BLaER1 treated with 17β-estradiol and CSF1 and Interleukin-3, amounts not matched to agents 10 nM and 100 nM (cell line): ENCODE results near the gene FBXO11.

Source experiments
- H3K27ac ChIP-seq, 11 experiments: shearing (Covaris generic); formaldehyde crosslinking; 2 replicates each; pipeline ENCODE4 v1.8.1; 2022
- H3K27me3 ChIP-seq, 11 experiments: shearing (Covaris generic); formaldehyde crosslinking; 2 replicates each; pipeline ENCODE4 v1.8.1; 2022
- H3K36me3 ChIP-seq, 11 experiments: shearing (Covaris generic); formaldehyde crosslinking; 2 replicates each; pipeline ENCODE4 v1.8.1; 2022
- H3K4me1 ChIP-seq, 10 experiments: shearing (Covaris generic); formaldehyde crosslinking; 2 replicates each; pipeline ENCODE4 v1.8.1; 2022
- H3K4me2 ChIP-seq, 11 experiments: shearing (Covaris generic); formaldehyde crosslinking; 2 replicates each; pipeline ENCODE4 v1.8.1; 2022
- H3K4me3 ChIP-seq, 10 experiments: shearing (Covaris generic); formaldehyde crosslinking; 2 replicates each; pipeline ENCODE4 v1.8.1; 2022
- H3K9ac ChIP-seq, 11 experiments: shearing (Covaris generic); formaldehyde crosslinking; 2 replicates each; pipeline ENCODE4 v1.8.1; 2022
- H3K9me3 ChIP-seq, 11 experiments: shearing (Covaris generic); formaldehyde crosslinking; replicated peaks in 1 of 11; 2 replicates each; pipeline ENCODE4 v1.8.1; 2022
- H4K20me1 ChIP-seq, 11 experiments: shearing (Covaris generic); formaldehyde crosslinking; 2 replicates each; pipeline ENCODE4 v1.8.1; 2022
- Cebpa-rat ChIP-seq, 11 experiments: shearing (Covaris generic); IDR thresholded peaks; 2 replicates each; pipeline ENCODE4 v1.8.1; 2022

Gene FBXO11

GRCh38 chr2:47842846-47843245, 63.5 kb downstream of the FBXO11 start:
- Histone ChIP-seq H3K9me3 (no peaks in the 10 kb centered on the region), H3K9ac (no peak overlapping the region), H3K36me3 (peaks cover 8 to 27% (median 13%) of the 10 kb centered on the region in 11 experiments; a peak in 18 of 22 replicates), H3K27me3 (no peaks in the 10 kb centered on the region), H3K27ac (no peak overlapping the region), H3K4me2 (no peak overlapping the region), H3K4me1 (peaks cover 0 to 7% (median 0%) of the 10 kb centered on the region in 10 experiments; a peak in 1 of 20 replicates), H4K20me1 (peaks cover 19 to 96% (median 48%) of the 10 kb centered on the region in 11 experiments; a peak in 18 of 22 replicates), H3K4me3 (no peak overlapping the region)
- no peak for TF ChIP-seq Cebpa-rat (IDR thresholded peaks at IDR 0.05)

GRCh38 chr2:47838686-47839085, 67.6 kb downstream of the FBXO11 start:
- Histone ChIP-seq H4K20me1 (peaks cover 10 to 76% (median 25%) of the 10 kb centered on the region in 11 experiments; a peak in 18 of 22 replicates), H3K4me1 (no peaks in the 10 kb centered on the region), H3K9ac (no peak overlapping the region), H3K27ac (no peak overlapping the region), H3K36me3 (peaks cover 41 to 59% (median 47%) of the 10 kb centered on the region in 11 experiments; a peak in 21 of 22 replicates), H3K4me3 (no peak overlapping the region), H3K9me3 (no peaks in the 10 kb centered on the region), H3K4me2 (no peak overlapping the region), H3K27me3 (no peaks in the 10 kb centered on the region)
- no peak for TF ChIP-seq Cebpa-rat (IDR thresholded peaks at IDR 0.05)

DNA sequence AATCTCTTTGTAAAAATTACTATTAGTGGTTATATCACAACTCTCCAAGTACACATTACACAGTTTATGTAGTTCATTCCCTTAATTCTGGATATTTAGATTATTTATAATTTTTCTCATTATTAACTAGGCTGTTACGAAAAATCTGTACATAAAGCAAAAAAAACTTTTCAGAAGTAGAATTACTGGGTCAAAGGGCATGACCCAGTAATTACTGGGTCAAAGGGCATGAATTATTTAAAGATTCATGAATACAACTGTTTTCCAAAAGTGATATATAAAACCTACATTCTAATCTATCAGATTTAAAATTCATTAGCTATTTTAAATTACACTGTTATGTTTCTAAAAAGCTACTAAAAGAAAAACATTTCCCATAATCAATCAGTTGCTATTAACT, 68.0 kb downstream of the FBXO11 start:
- peaks cover 42 to 64% (median 50%) of the 10 kb centered on the region in 11 experiments; a peak in 21 of 22 replicates for H3K36me3 ChIP-seq
- no peak for TF ChIP-seq Cebpa-rat (IDR thresholded peaks at IDR 0.05)
- peaks cover 10 to 73% (median 23%) of the 10 kb centered on the region in 11 experiments; a peak in 18 of 22 replicates for H4K20me1 ChIP-seq
- H3K27me3 ChIP-seq, result no peaks in the 10 kb centered on the region
- no peak overlapping the region for H3K27ac ChIP-seq
- H3K9ac ChIP-seq, result no peak overlapping the region
- H3K4me2 ChIP-seq, result no peak overlapping the region
- H3K4me1 ChIP-seq, result no peaks in the 10 kb centered on the region
- no peaks in the 10 kb centered on the region for H3K9me3 ChIP-seq
- H3K4me3 ChIP-seq, result no peak overlapping the region

DNA sequence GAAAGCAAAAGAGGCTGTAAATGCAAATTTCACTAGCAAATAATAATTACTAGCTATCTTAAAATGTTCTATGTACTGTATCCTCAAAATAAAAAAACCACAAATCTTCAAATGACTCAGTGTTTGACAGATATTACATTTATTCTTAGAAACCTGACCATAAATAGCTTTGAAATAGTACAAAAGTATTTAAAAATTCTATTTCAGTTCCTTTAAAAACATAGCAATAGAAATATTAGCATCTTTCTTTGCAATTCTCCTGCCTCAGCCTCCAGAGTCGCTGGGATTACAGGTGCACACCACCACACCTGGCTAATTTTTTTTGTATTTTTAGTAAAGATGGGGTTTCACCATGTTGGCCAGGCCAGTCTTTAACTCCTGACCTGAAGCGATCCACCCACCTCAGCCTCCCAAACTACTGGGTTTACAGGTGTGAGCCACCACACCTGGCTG, 72.8 kb downstream of the FBXO11 start:
- Histone ChIP-seq H3K27me3 (no peaks in the 10 kb centered on the region), H3K4me3 (no peak overlapping the region), H3K9ac (no peak overlapping the region), H3K36me3 (peaks cover 54 to 97% (median 80%) of the 10 kb centered on the region in 11 experiments), H3K27ac (no peak overlapping the region), H3K4me2 (no peak overlapping the region), H4K20me1 (peaks cover 0 to 40% (median 0%) of the 10 kb centered on the region in 11 experiments; a peak in 2 of 22 replicates), H3K9me3 (no peaks in the 10 kb centered on the region), H3K4me1 (peaks cover 0 to 13% (median 0%) of the 10 kb centered on the region in 10 experiments; a peak in 2 of 20 replicates)
- no peak for TF ChIP-seq Cebpa-rat (IDR thresholded peaks at IDR 0.05)

DNA sequence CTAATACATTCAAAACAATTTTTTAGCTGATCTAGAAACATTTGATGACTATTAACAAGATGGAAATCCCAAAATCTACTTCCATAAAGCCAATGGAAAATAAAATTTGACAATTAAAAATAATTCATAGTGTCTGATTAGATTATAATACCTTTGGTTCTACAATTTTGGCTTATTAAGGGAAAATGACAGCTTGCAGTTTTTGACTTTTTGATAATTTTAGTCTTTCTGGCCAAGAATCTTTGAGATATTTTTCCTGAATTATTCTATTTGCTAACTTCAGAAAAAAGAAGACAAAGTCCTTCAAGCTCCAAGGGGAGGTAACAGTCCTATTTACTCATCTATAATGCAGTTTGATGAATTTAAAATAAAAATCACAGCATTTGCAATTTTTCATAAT, 83.8 kb downstream of the FBXO11 start:
- H4K20me1 ChIP-seq, result peaks cover 0 to 5% (median 0%) of the 10 kb centered on the region in 11 experiments; a peak in 1 of 22 replicates
- no peaks in the 10 kb centered on the region for H3K4me1 ChIP-seq
- no peak overlapping the region for H3K9ac ChIP-seq
- H3K36me3 ChIP-seq, result peaks cover 42 to 91% (median 69%) of the 10 kb centered on the region in 11 experiments
- no peak overlapping the region for H3K4me2 ChIP-seq
- no peak for TF ChIP-seq Cebpa-rat (IDR thresholded peaks at IDR 0.05)
- no peak overlapping the region for H3K27ac ChIP-seq
- H3K4me3 ChIP-seq, result no peak overlapping the region
- no peaks in the 10 kb centered on the region for H3K9me3 ChIP-seq
- no peaks in the 10 kb centered on the region for H3K27me3 ChIP-seq

DNA sequence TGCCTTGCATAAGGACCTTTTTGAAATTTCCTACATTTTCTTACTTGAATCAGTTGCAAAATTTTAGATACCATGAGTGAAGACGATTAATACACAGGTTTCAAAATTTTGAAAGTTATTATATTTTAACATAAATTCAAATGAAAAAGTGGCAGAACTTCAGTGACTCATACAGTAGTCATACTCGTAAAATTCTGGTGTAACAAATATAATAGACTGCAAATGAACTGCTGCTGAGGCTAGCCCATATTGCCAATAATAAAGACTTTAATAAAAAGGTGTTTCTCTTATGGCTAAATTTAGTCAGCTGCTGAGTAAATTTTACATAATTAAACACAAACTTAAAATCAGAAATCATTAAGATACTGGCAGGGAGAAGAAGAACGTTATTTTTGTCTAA, 86.5 kb downstream of the FBXO11 start:
- H3K4me2 ChIP-seq, result no peak overlapping the region
- H3K4me1 ChIP-seq, result peaks cover 0 to 9% (median 0%) of the 10 kb centered on the region in 10 experiments; a peak in 4 of 20 replicates
- H3K9ac ChIP-seq, result no peak overlapping the region
- peaks cover 46 to 95% (median 78%) of the 10 kb centered on the region in 11 experiments for H3K36me3 ChIP-seq
- no peak overlapping the region for H3K27ac ChIP-seq
- no peaks in the 10 kb centered on the region for H3K9me3 ChIP-seq
- no peak for TF ChIP-seq Cebpa-rat (IDR thresholded peaks at IDR 0.05)
- H4K20me1 ChIP-seq, result peaks cover 0 to 5% (median 0%) of the 10 kb centered on the region in 11 experiments; a peak in 2 of 22 replicates
- no peaks in the 10 kb centered on the region for H3K27me3 ChIP-seq
- no peak overlapping the region for H3K4me3 ChIP-seq

GRCh38 chr2:47818777-47819176, 87.5 kb downstream of the FBXO11 start:
- H4K20me1 ChIP-seq, result no peaks in the 10 kb centered on the region; a peak in 1 of 22 replicates
- H3K4me3 ChIP-seq, result no peak overlapping the region
- no peak overlapping the region for H3K27ac ChIP-seq
- no peaks in the 10 kb centered on the region for H3K9me3 ChIP-seq
- peaks cover 0 to 9% (median 0%) of the 10 kb centered on the region in 10 experiments; a peak in 4 of 20 replicates for H3K4me1 ChIP-seq
- no peak overlapping the region for H3K4me2 ChIP-seq
- peaks cover 52 to 100% (median 78%) of the 10 kb centered on the region in 11 experiments for H3K36me3 ChIP-seq
- H3K27me3 ChIP-seq, result no peaks in the 10 kb centered on the region
- no peak overlapping the region for H3K9ac ChIP-seq
- no peak for TF ChIP-seq Cebpa-rat (IDR thresholded peaks at IDR 0.05)

- TF ChIP-seq Cebpa-rat (IDR thresholded peaks at IDR 0.05), result no peak
- H3K9me3 ChIP-seq, result no peaks in the 10 kb centered on the region
Observed at GRCh38 chr2:47815764-47816163, 90.5 kb downstream of the FBXO11 start.

GRCh38 chr2:47811668-47812067, 94.6 kb downstream of the FBXO11 start:
- Histone ChIP-seq H3K4me1 (peaks cover 0 to 10% (median 4%) of the 10 kb centered on the region in 10 experiments; a peak in 7 of 20 replicates), H3K4me2 (no peak overlapping the region), H4K20me1 (peaks cover 0 to 10% (median 0%) of the 10 kb centered on the region in 11 experiments; a peak in 4 of 22 replicates), H3K27ac (no peak overlapping the region), H3K4me3 (no peak overlapping the region), H3K9me3 (no peaks in the 10 kb centered on the region), H3K27me3 (no peaks in the 10 kb centered on the region), H3K36me3 (peaks cover 43 to 99% (median 64%) of the 10 kb centered on the region in 11 experiments; a peak in 21 of 22 replicates), H3K9ac (no peak overlapping the region)
- no peak for TF ChIP-seq Cebpa-rat (IDR thresholded peaks at IDR 0.05)

More at GRCh38 chr2:47815764-47816163, 90.5 kb downstream of the FBXO11 start:
- H4K20me1 ChIP-seq, result no peaks in the 10 kb centered on the region; a peak in 1 of 22 replicates
- H3K27me3 ChIP-seq, result no peaks in the 10 kb centered on the region
- no peak overlapping the region for H3K9ac ChIP-seq
- 0 out of 22 replicates have a peak overlapping the region, but pooled peaks of 2 of the 11 experiments have one; percentile 12 to 25 for H3K4me2 ChIP-seq
- peaks cover 0 to 9% (median 0%) of the 10 kb centered on the region in 10 experiments; a peak in 4 of 20 replicates for H3K4me1 ChIP-seq
- H3K36me3 ChIP-seq, result peaks cover 50 to 100% (median 76%) of the 10 kb centered on the region in 11 experiments
- H3K4me3 ChIP-seq, result no peak overlapping the region
- H3K27ac ChIP-seq, result no peak overlapping the region
